Activated naive CD4-positive, alpha-beta T cell treated with anti-CD3 and anti-CD28 coated beads, Interleukin-2, amount 10 ng/mL, durations not matched to agents 7 days and 5 days (primary cell): ENCODE results near the gene CCNG1.
A peak's percentile ranks its signal among the peaks of the same experiment; 100 is the strongest.
"Not testable (repeated sequence)": the region's sequence is repeated elsewhere in the genome, so short reads cannot be mapped to it uniquely, and the experiment has no call there.

ENCODE experiments used
- CTCF ChIA-PET: fragments of 350-600 bp; sonication (Branson Sonifier 250); formaldehyde crosslinking; loops from one replicate; lab custom pipeline; 2021; ENCODE audit warnings: antibody characterized with exemption; lab: Charles Lee
- DNase-seq: peaks from one replicate; pipeline ENCODE4 v3.0.0-alpha.2; 2020
- H3K27ac Mint-ChIP-seq: one replicate; pipeline ENCODE4 v1.8.0; 2021; ENCODE audit warnings: mild to moderate bottlenecking, moderate library complexity, mixed read lengths
- H3K27me3 Mint-ChIP-seq: one replicate; pipeline ENCODE4 v1.8.0; 2021; ENCODE audit warnings: mild to moderate bottlenecking, mixed read lengths
- H3K36me3 Mint-ChIP-seq: one replicate; pipeline ENCODE4 v1.8.0; 2021; ENCODE audit warnings: mixed read lengths
- H3K4me1 Mint-ChIP-seq: one replicate; pipeline ENCODE4 v1.8.0; 2021; ENCODE audit warnings: mixed read lengths
- H3K4me3 Mint-ChIP-seq: one replicate; pipeline ENCODE4 v1.8.0; 2021; ENCODE audit warnings: mild to moderate bottlenecking, moderate library complexity, mixed read lengths
- H3K9me3 Mint-ChIP-seq: one replicate; pipeline ENCODE4 v1.8.0; 2021; ENCODE audit warnings: mixed read lengths

Gene CCNG1, protein sequence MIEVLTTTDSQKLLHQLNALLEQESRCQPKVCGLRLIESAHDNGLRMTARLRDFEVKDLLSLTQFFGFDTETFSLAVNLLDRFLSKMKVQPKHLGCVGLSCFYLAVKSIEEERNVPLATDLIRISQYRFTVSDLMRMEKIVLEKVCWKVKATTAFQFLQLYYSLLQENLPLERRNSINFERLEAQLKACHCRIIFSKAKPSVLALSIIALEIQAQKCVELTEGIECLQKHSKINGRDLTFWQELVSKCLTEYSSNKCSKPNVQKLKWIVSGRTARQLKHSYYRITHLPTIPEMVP

DNA sequence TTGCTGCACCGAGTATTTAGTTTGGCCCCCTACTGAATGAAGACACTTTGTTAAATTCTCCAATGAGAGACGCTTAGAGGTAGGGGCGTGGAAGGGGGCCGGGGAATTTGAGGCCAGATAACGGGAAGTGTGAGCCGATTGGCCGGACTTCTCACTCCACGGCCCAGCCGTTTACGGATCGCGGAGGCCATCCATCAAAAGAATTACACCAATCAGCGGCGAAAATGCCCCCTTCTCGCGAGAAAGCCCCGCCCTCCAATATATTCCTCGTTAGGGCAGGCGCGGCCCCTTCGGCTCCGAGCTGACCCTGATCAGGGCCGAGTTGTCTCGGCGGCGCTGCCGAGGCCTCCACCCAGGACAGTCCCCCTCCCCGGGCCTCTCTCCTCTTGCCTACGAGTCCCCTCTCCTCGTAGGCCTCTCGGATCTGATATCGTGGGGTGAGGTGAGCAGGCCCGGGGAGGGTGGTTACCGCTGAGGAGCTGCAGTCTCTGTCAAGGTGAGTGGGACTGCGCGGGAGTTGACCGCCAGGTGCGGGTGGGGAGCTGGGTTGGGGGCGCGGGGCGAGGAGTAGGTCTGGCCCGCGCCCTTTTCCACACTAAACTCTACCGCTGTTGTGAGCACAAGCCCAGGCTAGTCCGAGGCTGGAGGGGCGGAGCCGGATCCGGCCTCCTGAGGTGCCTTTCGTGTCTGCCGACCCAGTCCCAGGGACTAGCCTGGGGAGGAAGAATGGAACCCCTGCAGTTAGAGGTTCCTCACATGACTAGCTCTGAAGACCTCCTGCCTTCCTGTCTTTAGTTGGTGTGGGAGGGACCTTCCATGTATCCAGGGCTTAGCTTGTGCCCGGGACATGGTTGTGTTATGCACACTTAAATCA lies at the start of gene CCNG1:
TSS of gene CCNG1 (plus strand) at position 287 of the 874 bp plus-strand sequence. CDS start 1,662 bp downstream, outside the sequence.
- Mint-ChIP-seq H3K27me3 (peaks cover 14% of the 10 kb centered on the region), H3K4me3 (peak within 1 kb of the TSS; percentile 91), H3K4me1 (peaks cover 48% of the 10 kb centered on the region), H3K27ac (peak within 1 kb of the TSS; percentile 91), H3K9me3 (no peaks in the 10 kb centered on the region), H3K36me3 (peaks cover 27% of the 10 kb centered on the region)
- CTCF ChIA-PET = interaction anchor here (0.7 to 1.8 kb wide), 2 partner anchors 29 to 66 kb away, joined by 3 to 7 read pairs; no protein-coding TSS in a partner anchor
- peak; percentile 94 for DNase-seq

DNA sequence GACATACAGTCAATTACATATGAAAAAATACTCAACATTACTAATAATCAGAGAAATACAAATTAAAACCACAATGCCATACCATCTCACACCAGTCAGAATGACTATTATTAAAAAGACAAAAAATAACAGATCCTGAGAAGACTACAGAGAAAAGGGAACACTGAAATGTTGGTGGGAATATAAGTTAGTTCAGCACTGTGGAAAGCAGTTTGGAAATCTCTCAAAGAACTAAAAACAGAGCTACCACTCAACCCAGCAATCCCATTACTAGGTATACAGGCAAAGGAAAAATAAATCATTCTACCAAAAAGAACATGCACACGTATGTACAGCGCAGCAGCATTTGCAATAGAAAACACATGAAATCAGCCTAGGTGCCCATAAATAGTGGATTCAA lies 41.6 kb upstream of the CCNG1 start:
- Mint-ChIP-seq H3K27ac (no peak overlapping the region), H3K27me3 (no peaks in the 10 kb centered on the region), H3K4me1 (no peaks in the 10 kb centered on the region), H3K9me3 (no peaks in the 10 kb centered on the region), H3K36me3 (no peaks in the 10 kb centered on the region), H3K4me3 (no peak overlapping the region)
- DNase-seq = no peak
- CTCF ChIA-PET = interaction anchor here (0.7 to 1.4 kb wide), 2 partner anchors 9 to 151 kb away, joined by 3 read pairs; no protein-coding TSS in a partner anchor

DNA sequence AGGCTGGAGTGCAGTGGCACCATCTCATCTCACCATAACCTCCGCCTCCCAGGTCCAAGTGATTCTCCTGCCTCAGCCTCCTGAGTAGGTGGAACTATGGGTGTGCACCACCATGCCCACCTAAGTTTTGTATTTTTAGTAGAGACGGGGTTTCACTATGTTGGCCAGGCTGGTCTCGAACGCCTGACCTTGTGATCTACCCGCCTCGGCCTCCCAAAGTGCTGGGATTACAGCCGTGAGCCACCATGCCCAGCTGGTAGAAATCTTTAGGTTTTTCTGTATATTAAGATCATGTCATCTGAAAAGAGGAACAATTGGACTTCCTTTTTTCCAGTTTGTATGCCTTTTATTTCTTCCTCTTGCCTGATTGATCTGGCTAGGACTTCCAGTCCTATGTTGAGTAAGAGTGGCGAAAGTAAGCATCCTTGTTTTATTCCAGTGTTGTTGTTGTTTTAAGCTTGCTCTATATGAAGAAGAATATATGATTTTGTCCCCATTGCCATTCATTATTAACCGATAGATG lies 40.5 kb upstream of the CCNG1 start:
- not testable (repeated sequence) for H3K9me3 Mint-ChIP-seq, H3K36me3 Mint-ChIP-seq, DNase-seq, H3K27me3 Mint-ChIP-seq, H3K27ac Mint-ChIP-seq, H3K4me3 Mint-ChIP-seq, H3K4me1 Mint-ChIP-seq
- CTCF ChIA-PET = interaction anchor here (1.4 kb wide), 1 partner anchor 8 kb away, joined by 3 read pairs; no protein-coding TSS in a partner anchor

DNA sequence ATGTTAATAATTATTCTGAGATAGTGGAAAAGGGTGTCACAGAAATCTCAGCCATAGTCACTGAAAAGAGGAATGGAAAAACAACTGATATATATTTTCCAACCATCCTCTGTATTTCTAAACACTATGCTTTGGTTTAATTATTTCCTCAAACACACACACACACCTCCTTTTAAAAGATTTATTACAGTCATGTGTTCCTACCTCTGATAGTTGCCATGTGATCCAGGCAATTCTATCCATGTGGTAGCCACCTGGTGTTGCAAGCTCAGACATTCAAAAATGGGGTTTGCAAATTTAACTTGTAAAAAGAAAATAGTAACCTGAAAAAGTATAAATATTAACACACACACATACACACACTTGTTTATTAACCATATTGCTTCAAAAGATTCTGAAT lies 40.0 kb upstream of the CCNG1 start:
- Mint-ChIP-seq H3K4me3 (no peak overlapping the region), H3K4me1 (no peaks in the 10 kb centered on the region), H3K27me3 (no peaks in the 10 kb centered on the region), H3K36me3 (no peaks in the 10 kb centered on the region), H3K27ac (no peak overlapping the region), H3K9me3 (no peaks in the 10 kb centered on the region)
- DNase-seq = no peak
- CTCF ChIA-PET = interaction anchor here (0.7 to 1.4 kb wide), 2 partner anchors 7 to 11 kb away, joined by 3 read pairs; no protein-coding TSS in a partner anchor

DNA sequence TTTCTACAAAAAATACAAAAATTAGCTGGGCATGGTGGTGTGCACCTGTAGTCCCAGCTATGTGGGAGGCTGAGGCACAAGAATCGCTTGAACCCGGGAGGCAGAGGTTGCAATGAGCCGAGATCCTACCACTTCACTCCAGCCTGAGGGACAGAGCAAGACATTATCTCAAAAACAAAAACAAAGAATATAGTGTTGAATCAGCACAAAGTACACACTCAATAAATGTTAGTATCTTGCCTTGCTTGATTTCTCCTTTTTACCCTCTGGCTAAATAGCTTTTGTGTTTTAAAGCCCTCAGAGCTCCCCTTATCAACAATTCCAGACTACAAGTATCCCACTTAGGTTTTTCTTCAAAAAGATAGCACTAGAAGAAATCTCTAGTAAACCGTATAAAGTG lies 37.5 kb upstream of the CCNG1 start:
- H3K27me3 Mint-ChIP-seq = no peaks in the 10 kb centered on the region
- no peaks in the 10 kb centered on the region for H3K4me1 Mint-ChIP-seq
- H3K27ac Mint-ChIP-seq = no peak overlapping the region
- H3K4me3 Mint-ChIP-seq = no peak overlapping the region
- DNase-seq = no peak
- CTCF ChIA-PET = interaction anchor here (2.2 kb wide), 1 partner anchor 9 kb away, joined by 9 read pairs; no protein-coding TSS in a partner anchor
- no peaks in the 10 kb centered on the region for H3K9me3 Mint-ChIP-seq
- H3K36me3 Mint-ChIP-seq = no peaks in the 10 kb centered on the region

DNA sequence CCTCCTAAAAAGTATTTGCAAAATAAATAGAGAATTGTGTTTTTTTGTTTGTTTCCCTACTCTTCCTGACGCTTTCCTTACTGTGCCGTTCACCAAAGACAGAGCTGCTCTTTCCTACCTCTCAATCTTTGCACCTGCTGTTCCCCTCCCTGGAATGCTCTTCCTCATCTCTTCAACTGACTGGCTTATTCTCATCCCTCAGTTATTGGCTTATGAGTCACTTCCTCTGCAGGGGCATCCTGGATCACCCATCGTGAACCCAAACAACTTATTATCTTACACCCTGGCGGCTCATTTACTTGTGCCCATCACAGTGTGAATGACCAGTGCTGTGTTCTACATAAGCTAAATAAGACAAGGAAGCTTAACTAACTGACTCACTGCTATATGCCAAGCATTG lies 36.1 kb upstream of the CCNG1 start:
- no peak overlapping the region for H3K27ac Mint-ChIP-seq
- no peaks in the 10 kb centered on the region for H3K4me1 Mint-ChIP-seq
- CTCF ChIA-PET = no interaction called here
- H3K9me3 Mint-ChIP-seq = no peaks in the 10 kb centered on the region
- DNase-seq = no peak
- no peak overlapping the region for H3K4me3 Mint-ChIP-seq
- no peaks in the 10 kb centered on the region for H3K27me3 Mint-ChIP-seq
- no peaks in the 10 kb centered on the region for H3K36me3 Mint-ChIP-seq

DNA sequence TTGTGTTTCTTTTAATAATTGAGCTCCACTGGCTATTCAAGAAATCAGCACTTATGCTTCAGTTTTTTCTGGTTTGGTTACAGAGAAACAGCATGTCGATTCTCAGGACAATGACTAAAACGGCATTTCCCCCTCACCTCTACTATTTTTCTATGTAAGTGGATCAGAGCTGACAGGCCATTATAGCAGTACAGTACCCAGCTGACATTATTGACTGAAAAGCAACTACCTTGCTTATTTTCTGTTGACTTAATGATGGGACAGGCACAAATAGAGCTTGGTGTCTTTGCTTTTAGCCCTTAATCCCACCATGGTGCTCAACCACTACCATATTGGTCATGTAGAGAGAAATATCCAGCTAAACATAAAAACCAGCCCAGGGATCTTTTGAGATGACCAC lies 35.4 kb upstream of the CCNG1 start:
- no peak for DNase-seq
- H3K27me3 Mint-ChIP-seq = no peaks in the 10 kb centered on the region
- H3K4me3 Mint-ChIP-seq = no peak overlapping the region
- no peak overlapping the region for H3K27ac Mint-ChIP-seq
- H3K36me3 Mint-ChIP-seq = no peaks in the 10 kb centered on the region
- H3K9me3 Mint-ChIP-seq = no peaks in the 10 kb centered on the region
- CTCF ChIA-PET = no interaction called here
- H3K4me1 Mint-ChIP-seq = no peaks in the 10 kb centered on the region

DNA sequence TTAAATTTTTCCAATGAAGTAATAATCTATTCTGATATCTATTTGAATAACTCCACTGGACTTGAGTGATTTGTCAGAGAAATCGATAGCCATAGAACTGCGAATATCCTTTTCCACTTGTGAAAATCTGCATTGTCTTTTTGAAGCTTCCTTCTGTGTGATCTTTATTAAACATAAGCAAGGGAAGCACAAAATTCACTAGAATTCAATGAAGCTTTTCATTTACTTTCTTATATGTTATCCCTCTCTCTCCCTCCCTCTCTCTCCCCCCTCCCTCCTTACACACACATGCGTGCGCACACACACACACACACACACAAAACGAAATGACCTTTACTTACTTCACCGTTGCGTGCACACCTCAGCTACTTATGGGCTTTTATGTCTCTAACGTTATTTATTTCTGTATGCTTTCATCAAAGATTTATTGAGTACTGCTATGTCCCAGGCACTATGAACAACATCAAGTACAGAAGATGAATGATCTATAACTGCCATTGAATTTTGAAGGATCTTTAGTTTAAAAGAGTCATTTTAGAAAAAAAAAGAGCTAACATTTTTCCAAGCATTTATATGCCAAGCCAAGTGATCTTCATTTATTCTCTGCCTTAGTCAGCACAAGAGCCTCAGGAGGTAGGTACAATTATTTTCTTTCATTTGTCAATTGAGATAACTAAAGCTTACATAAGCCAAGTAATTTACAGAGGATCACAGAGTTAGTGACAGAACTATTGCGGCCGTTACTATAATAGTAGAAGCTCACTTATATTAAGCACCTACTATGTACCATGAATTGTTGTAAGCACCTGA lies 32.8 kb upstream of the CCNG1 start:
- H3K27me3 Mint-ChIP-seq = no peaks in the 10 kb centered on the region
- no peak for DNase-seq
- CTCF ChIA-PET = interaction anchor here (0.6 to 1.4 kb wide), 4 partner anchors 8 to 98 kb away, joined by 3 read pairs; no protein-coding TSS in a partner anchor
- no peak overlapping the region for H3K27ac Mint-ChIP-seq
- no peaks in the 10 kb centered on the region for H3K36me3 Mint-ChIP-seq
- no peak overlapping the region for H3K4me3 Mint-ChIP-seq
- no peaks in the 10 kb centered on the region for H3K9me3 Mint-ChIP-seq
- no peaks in the 10 kb centered on the region for H3K4me1 Mint-ChIP-seq

DNA sequence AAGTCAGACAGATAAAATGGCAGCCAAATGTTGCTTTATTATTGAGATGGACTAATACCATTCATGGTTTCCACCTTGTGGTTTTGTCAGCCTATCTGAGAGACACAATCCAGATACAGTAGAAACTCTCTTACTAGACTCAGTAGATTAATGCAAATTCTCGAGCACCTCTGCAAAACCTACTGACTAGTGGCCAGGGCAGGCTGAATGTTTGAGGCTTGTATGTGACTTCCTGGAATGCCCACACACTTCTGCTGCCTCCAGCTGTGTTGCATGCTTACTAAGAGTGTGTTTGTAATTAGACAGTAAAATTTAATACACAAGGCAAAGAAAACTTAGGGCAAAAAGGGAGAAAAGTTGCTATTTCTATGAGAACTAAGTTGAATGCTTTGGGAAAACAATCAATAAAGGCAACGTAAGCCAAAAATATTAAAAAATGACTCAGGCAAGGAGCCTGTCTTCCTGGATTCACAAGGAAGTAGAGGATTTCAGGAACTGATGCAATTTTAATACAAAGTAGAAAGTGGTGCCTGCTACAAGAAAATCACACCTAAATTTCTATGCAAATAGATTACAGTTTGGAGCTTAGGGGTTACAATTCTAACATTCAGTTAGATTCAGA lies 30.2 kb upstream of the CCNG1 start:
- H3K36me3 Mint-ChIP-seq = no peaks in the 10 kb centered on the region
- peaks cover 2% of the 10 kb centered on the region for H3K27me3 Mint-ChIP-seq
- H3K27ac Mint-ChIP-seq = no peak overlapping the region
- H3K9me3 Mint-ChIP-seq = no peaks in the 10 kb centered on the region
- H3K4me1 Mint-ChIP-seq = no peaks in the 10 kb centered on the region
- no peak for DNase-seq
- CTCF ChIA-PET = interaction anchor here (1.2 to 2.2 kb wide), 2 partner anchors 15 to 59 kb away, joined by 5 to 8 read pairs; no protein-coding TSS in a partner anchor
- H3K4me3 Mint-ChIP-seq = no peak overlapping the region

DNA sequence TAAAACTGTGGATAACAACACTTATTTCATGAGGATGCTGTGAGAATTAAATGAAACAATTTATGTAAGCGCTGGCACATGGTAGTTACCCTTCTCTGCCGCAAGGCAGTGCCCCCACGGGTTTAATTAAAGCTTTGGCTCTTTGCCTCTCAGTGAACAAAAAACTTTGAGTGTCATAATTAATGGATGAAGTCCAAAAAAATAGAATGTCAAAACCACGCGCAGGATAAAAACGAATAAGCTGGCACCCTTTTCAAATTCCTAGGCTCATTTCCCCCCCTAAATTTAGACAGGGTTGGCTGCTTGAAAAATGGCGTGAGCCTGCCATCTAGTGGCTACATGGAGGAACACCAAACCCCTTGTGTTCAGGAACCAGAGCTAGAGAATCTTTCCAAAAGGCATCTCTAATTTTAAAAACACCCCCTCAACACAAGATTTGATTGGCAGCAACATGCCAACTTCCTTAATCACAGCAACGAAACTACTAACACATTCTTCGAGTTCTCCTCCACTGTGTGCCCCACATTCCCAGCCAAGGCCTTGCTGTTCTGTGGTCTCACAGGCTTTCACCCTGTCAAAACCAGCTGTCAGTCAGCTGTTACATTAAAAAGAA lies 29.0 kb upstream of the CCNG1 start:
- H3K36me3 Mint-ChIP-seq = no peaks in the 10 kb centered on the region
- H3K27me3 Mint-ChIP-seq = peaks cover 4% of the 10 kb centered on the region
- peak; percentile 68 for DNase-seq
- H3K27ac Mint-ChIP-seq = no peak overlapping the region
- H3K4me3 Mint-ChIP-seq = no peak overlapping the region
- no peaks in the 10 kb centered on the region for H3K4me1 Mint-ChIP-seq
- no peaks in the 10 kb centered on the region for H3K9me3 Mint-ChIP-seq
- CTCF ChIA-PET = interaction anchor here (0.7 to 2.3 kb wide), 21 partner anchors 9 to 1865 kb away, joined by 3 to 17 read pairs (median 3); partner anchors contain the start of genes CCNG1, HMMR and NUDCD2

DNA sequence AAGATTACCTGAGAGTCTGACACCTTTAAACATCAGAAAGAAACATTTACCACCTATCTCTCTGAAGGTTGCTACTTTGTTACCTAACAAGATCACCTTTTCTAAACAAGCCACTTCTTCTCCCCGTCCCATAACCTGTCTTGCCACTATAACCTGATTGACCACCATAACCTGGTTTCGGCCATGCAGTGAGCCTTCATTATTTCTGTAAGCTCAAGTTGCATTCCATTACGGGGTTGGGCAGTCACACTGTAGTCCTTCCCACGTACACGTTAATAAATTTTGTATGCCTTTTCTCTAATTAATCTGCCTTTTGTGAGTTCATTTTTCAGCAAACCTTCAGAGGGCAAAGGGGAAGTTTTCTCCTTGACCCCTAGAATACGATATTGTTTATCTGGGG lies 28.0 kb upstream of the CCNG1 start:
- Mint-ChIP-seq H3K27ac (no peak overlapping the region), H3K36me3 (no peaks in the 10 kb centered on the region), H3K27me3 (peaks cover 12% of the 10 kb centered on the region), H3K4me1 (no peaks in the 10 kb centered on the region), H3K9me3 (no peaks in the 10 kb centered on the region), H3K4me3 (no peak overlapping the region)
- CTCF ChIA-PET = interaction anchor here (0.9 to 2.3 kb wide), 13 partner anchors 10 to 1866 kb away, joined by 3 to 17 read pairs (median 4); partner anchors contain the start of genes HMMR and NUDCD2
- DNase-seq = no peak

DNA sequence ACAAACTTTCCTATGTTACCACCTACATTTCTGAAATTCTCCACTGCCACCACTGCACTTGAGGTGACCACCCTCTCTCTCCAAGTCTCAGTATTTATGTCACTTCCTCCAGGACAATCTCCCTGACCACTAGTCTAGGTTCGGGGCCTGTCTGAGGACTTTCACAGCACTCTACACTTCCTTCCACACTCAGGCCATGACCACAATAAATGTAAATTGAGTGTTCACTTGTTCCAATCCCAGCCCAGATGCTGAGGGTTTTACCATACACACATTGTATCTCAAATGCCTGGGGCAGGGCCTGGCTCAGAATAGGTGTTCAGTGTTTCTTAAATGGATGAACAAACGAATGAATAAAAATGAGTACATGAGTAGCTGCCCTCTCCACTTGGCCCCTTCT lies 26.9 kb upstream of the CCNG1 start:
- Mint-ChIP-seq H3K4me1 (no peaks in the 10 kb centered on the region), H3K9me3 (no peaks in the 10 kb centered on the region), H3K36me3 (no peaks in the 10 kb centered on the region), H3K4me3 (no peak overlapping the region), H3K27ac (no peak overlapping the region), H3K27me3 (peaks cover 22% of the 10 kb centered on the region)
- no peak for DNase-seq
- CTCF ChIA-PET = no interaction called here

DNA sequence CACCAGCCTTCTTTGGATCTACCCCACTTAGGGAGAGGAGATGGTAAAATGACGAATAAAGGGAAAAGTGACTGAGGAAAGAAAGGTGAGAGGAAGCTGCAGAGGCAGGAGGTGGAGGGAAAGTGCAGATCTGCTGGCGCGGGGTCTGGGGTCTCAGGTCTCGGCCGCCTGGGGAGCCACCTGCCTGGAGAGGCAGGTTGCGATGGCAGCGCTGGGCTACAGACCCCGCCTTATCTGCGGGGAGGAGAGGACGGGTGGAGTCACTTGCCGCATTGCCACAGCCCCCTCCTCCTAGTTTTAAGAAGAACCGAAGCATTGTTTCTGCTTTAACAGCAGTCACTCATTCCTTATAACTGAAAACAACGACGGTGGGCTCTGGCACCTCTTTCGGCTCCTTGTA lies 21.7 kb upstream of the CCNG1 start:
- DNase-seq, H3K36me3 Mint-ChIP-seq, H3K4me3 Mint-ChIP-seq, H3K4me1 Mint-ChIP-seq, CTCF ChIA-PET, H3K27ac Mint-ChIP-seq, H3K9me3 Mint-ChIP-seq: not testable (repeated sequence)
- peaks cover 45% of the 10 kb centered on the region for H3K27me3 Mint-ChIP-seq
